HG03280 (cell line): ENCODE measurements around the gene SMG6.
"Not testable (repeated sequence)": the region's sequence is repeated elsewhere in the genome, so short reads cannot be mapped to it uniquely, and the experiment has no call there.

ENCODE experiments used
- ATAC-seq: cut with Tn5 transposase; IDR thresholded peaks from one replicate; pipeline ENCODE4 v1.9.1; 2021; ENCODE audit warnings: mild to moderate bottlenecking, moderate library complexity; ENCODE audit not compliant: unreplicated experiment

The SMG6 gene

GRCh38 chr17:2181206-2181896 lies 122.2 kb downstream of the SMG6 start:
- ATAC-seq = no peak

- no peak for ATAC-seq
Measured at GRCh38 chr17:2180768-2181167, 122.8 kb downstream of the SMG6 start.

- ATAC-seq = no peak
Measured at GRCh38 chr17:2179615-2180295, 123.8 kb downstream of the SMG6 start.

GRCh38 chr17:2178798-2179501 lies 124.6 kb downstream of the SMG6 start:
- ATAC-seq = no peak

- ATAC-seq = no peak
Measured at GRCh38 chr17:2177235-2177811, 126.3 kb downstream of the SMG6 start.

GRCh38 chr17:2176499-2177169 lies 127.0 kb downstream of the SMG6 start:
- ATAC-seq = no peak

- no peak for ATAC-seq
Measured at GRCh38 chr17:2175294-2175628, 128.3 kb downstream of the SMG6 start.

- no peak for ATAC-seq
Measured at GRCh38 chr17:2174468-2175293, 128.9 kb downstream of the SMG6 start.

- ATAC-seq = no peak
Measured at GRCh38 chr17:2174014-2174413, 129.6 kb downstream of the SMG6 start.

GRCh38 chr17:2172999-2173398 lies 130.6 kb downstream of the SMG6 start:
- no peak for ATAC-seq

- ATAC-seq = no peak
Measured at GRCh38 chr17:2172077-2172851, 131.3 kb downstream of the SMG6 start.

GRCh38 chr17:2171702-2172076 lies 131.9 kb downstream of the SMG6 start:
- no peak for ATAC-seq

GRCh38 chr17:2170023-2170422 lies 133.6 kb downstream of the SMG6 start:
- ATAC-seq = no peak

GRCh38 chr17:2165723-2166122 lies 137.9 kb downstream of the SMG6 start:
- not testable (repeated sequence) for ATAC-seq

- ATAC-seq = no peak
Measured at GRCh38 chr17:2158396-2158780, 145.2 kb downstream of the SMG6 start.

- no peak for ATAC-seq
Measured at GRCh38 chr17:2157675-2158395, 145.8 kb downstream of the SMG6 start.

- no peak for ATAC-seq
Measured at GRCh38 chr17:2157081-2157480, 146.5 kb downstream of the SMG6 start.

GRCh38 chr17:2156666-2157065 lies 146.9 kb downstream of the SMG6 start:
- no peak for ATAC-seq

- ATAC-seq = no peak
Measured at GRCh38 chr17:2155573-2155972, 148.0 kb downstream of the SMG6 start.
